Measurements from ENCODE around the gene FOXRED1. TPM values are rescaled to one million over a fixed set of nuclear protein-coding genes. Genes with fewer than 3 reads are reported as not detected.

FOXRED1 gene
- total RNA-seq, 4 donors from 2014 or later, result 9.9 to 17.4 (median 14.5) TPM

- no peak for ATAC-seq
- no peak overlapping the region for H3K27ac ChIP-seq
- 58% methylated on average over 3 of the region's 8 CpGs; no CpG with 5 or more reads in 1 of the 2 donors for WGBS, 2 donors (ENCODE audit: low coverage in 1 of 2)
Observed at GRCh38 chr11:126312961-126313360, 44.0 kb downstream of the FOXRED1 start.

GRCh38 chr11:126313826-126314225, 44.9 kb downstream of the FOXRED1 start:
- no peak for ATAC-seq
- Histone ChIP-seq H3K27me3 (no peaks in the 10 kb centered on the region), H3K4me3 (no peak overlapping the region), H3K36me3 (peaks cover 0 to 23% of the 10 kb centered on the region in 2 donors), H3K27ac (no peak overlapping the region), H3K9me3 (no peaks in the 10 kb centered on the region), H3K4me1 (peaks cover 0 to 34% (median 12%) of the 10 kb centered on the region in 3 donors)
- TF ChIP-seq EP300 (IDR thresholded peaks at IDR 0.05) (no peak), POLR2A (IDR thresholded peaks at IDR 0.05) (no peak), CTCF (IDR thresholded peaks at IDR 0.05) (no peak), POLR2AphosphoS5 (IDR thresholded peaks at IDR 0.05) (no peak)
- WGBS, 2 donors (ENCODE audit: low coverage in 1 of 2), result 87 to 91% methylated on average over 5 of the region's 5 CpGs

More at GRCh38 chr11:126312961-126313360, 44.0 kb downstream of the FOXRED1 start:
- Histone ChIP-seq H3K9me3 (no peaks in the 10 kb centered on the region), H3K27me3 (no peaks in the 10 kb centered on the region), H3K36me3 (peaks cover 0 to 32% of the 10 kb centered on the region in 2 donors), H3K4me1 (peaks cover 0 to 30% (median 12%) of the 10 kb centered on the region in 3 donors), H3K4me3 (no peak overlapping the region)
- TF ChIP-seq POLR2A (IDR thresholded peaks at IDR 0.05), result no peak

GRCh38 chr11:126317432-126317755, 48.4 kb downstream of the FOXRED1 start:
- Histone ChIP-seq H3K27me3 (no peaks in the 10 kb centered on the region), H3K4me1 (peaks cover 0 to 31% (median 5%) of the 10 kb centered on the region in 3 donors), H3K36me3 (peaks cover 0 to 16% of the 10 kb centered on the region in 2 donors), H3K9me3 (no peaks in the 10 kb centered on the region), H3K27ac (peak overlapping the region; percentile 62 to 85 (median 84)), H3K4me3 (no peak overlapping the region)
- TF ChIP-seq EP300 (IDR thresholded peaks at IDR 0.05), result no peak
- no peak for TF ChIP-seq CTCF (IDR thresholded peaks at IDR 0.05)
- TF ChIP-seq POLR2A (IDR thresholded peaks at IDR 0.05), result no peak
- 0 to 17% methylated on average over 1 of the region's 1 CpG for WGBS, 2 donors (ENCODE audit: low coverage in 1 of 2)
- ATAC-seq, result no peak

GRCh38 chr11:126317756-126318573, 49.0 kb downstream of the FOXRED1 start:
- peaks cover 0 to 31% (median 5%) of the 10 kb centered on the region in 3 donors for H3K4me1 ChIP-seq
- peak; percentile 95 for ATAC-seq
- H3K36me3 ChIP-seq, result peaks cover 0 to 11% of the 10 kb centered on the region in 2 donors
- WGBS, 2 donors (ENCODE audit: low coverage in 1 of 2), result 14 to 20% methylated on average over 2 to 8 of the region's 14 CpGs
- no peaks in the 10 kb centered on the region for H3K9me3 ChIP-seq
- H3K4me3 ChIP-seq, result peak overlapping the region in 1 of 2 donors; percentile 24
- peak overlapping the region; percentile 62 to 85 (median 84) for H3K27ac ChIP-seq
- TF ChIP-seq POLR2AphosphoS5 (IDR thresholded peaks at IDR 0.05) (peak; percentile 49), CTCF (IDR thresholded peaks at IDR 0.05) (peak in 1 of 4 experiments; percentile 13), POLR2A (IDR thresholded peaks at IDR 0.05) (no peak)
- no peaks in the 10 kb centered on the region for H3K27me3 ChIP-seq

- TF ChIP-seq EP300 (IDR thresholded peaks at IDR 0.05), result no peak
- no peak for TF ChIP-seq CTCF (IDR thresholded peaks at IDR 0.05)
- TF ChIP-seq POLR2A (IDR thresholded peaks at IDR 0.05), result no peak
- TF ChIP-seq POLR2AphosphoS5 (IDR thresholded peaks at IDR 0.05), result no peak
- peaks cover 0 to 11% of the 10 kb centered on the region in 2 donors for H3K36me3 ChIP-seq
- 0 to 43% methylated on average over 1 to 2 of the region's 9 CpGs for WGBS, 2 donors (ENCODE audit: low coverage in 1 of 2)
- H3K9me3 ChIP-seq, result no peaks in the 10 kb centered on the region
- peak overlapping the region in 1 of 2 donors; percentile 24 for H3K4me3 ChIP-seq
- no peaks in the 10 kb centered on the region for H3K27me3 ChIP-seq
- peaks cover 0 to 31% (median 5%) of the 10 kb centered on the region in 3 donors for H3K4me1 ChIP-seq
- peak overlapping the region; percentile 62 to 85 (median 84) for H3K27ac ChIP-seq
- peak; percentile 77 for ATAC-seq
Observed at GRCh38 chr11:126318574-126319373, 49.8 kb downstream of the FOXRED1 start.

All from gastroesophageal sphincter (tissue), 4 donors.